SK-N-MC (cell line): ENCODE measurements around the gene TARP.

Source experiments
- EZH2 ChIP-seq: fragments of 200-600 bp; sonication (generic); IDR thresholded peaks from one replicate; pipeline ENCODE4 v1.6.1; 2017; ENCODE audit warnings: antibody characterized with exemption
- FOXP2 ChIP-seq: optimal IDR thresholded peaks from 2 replicates; pipeline ENCODE3; 2011; ENCODE audit warnings: mild to moderate bottlenecking, moderate library complexity; ENCODE audit not compliant: insufficient read depth; ENCODE audit errors: extremely low read length, control extremely low read depth

DNA sequence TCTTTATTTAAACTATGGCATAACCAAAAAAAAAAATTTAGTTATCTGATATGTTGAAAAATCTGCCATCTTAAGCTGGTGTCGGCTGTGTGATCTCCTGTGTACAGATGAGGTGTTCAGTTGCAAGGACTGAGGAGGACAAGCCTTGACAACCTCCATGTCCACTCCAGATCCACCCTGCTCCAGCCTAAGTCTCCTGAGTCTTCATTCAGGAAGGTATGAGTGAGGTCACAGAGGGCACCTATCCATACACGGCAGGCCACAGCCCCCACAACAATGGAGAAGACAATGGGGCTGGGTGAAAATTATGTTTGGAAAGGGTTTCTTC is 16.1 kb downstream of the TARP start:
- TF ChIP-seq EZH2, result no peak
- TF ChIP-seq FOXP2, result no peak
